Kidney epithelial cell (primary cell): ENCODE data around the gene SYNGR4. TPM values are rescaled to one million over a fixed set of nuclear protein-coding genes. Genes with fewer than 3 reads are reported as not detected.
A peak's percentile ranks its signal among the peaks of the same experiment; 100 is the strongest.

ENCODE experiments used
- DNase-seq: peaks from one replicate; pipeline ENCODE4 v3.0.0-alpha.2; 2010; ENCODE audit warnings: low read depth
- H3K27me3 ChIP-seq: 2 replicates; pipeline ENCODE4 v1.6.0; 2011; ENCODE audit warnings: low read length; ENCODE audit not compliant: control insufficient read depth, insufficient read depth
- H3K36me3 ChIP-seq: 2 replicates; pipeline ENCODE4 v1.5.1; 2011; ENCODE audit warnings: low read length; ENCODE audit not compliant: control insufficient read depth, insufficient read depth
- H3K4me3 ChIP-seq: 2 replicates; pipeline ENCODE4 v1.5.1; 2011; ENCODE audit warnings: low read depth, mild to moderate bottlenecking, control low read depth, low read length
- total RNA-seq: library from RNA; depleted of rRNA; stranded (reverse); fragments of >200 nt; gene quantifications from 2 replicates; pipeline ENCODE4 v1.2.3, GENCODE V29; 2015
- TF ChIP-seq, protein P1 (sequence below): IDR thresholded peaks from 2 replicates; pipeline ENCODE4 v1.5.1; 2011; ENCODE audit warnings: mild to moderate bottlenecking, moderate library complexity, low read length, control low read depth, inconsistent platforms; ENCODE audit not compliant: insufficient read depth, poor library complexity, severe bottlenecking

SYNGR4 gene
- total RNA-seq, 1 donor from 2014 or later: 0.25 TPM

DNA sequence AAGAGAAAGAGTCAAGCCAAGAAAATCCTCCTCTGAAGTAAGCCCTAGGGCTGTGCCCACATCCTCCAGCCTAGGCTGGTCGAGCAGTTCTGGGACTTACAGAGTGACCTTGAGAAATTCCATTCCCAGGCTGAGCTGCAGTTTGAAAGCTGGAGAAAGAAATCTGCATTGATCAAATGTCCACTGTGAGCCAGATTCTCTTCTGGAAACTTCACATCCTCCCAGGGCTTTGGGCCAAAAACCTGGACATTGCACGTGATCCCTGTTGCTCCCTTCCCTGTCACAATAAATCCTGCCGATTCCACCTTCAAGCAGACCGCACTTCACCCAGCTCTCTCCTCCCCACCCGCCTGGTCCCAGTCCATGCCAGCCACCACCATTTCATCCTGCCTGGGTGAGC, 16.1 kb upstream of the SYNGR4 start:
- H3K27me3 ChIP-seq: no peaks in the 10 kb centered on the region
- no peaks in the 10 kb centered on the region for H3K36me3 ChIP-seq
- no peak overlapping the region for H3K4me3 ChIP-seq
- DNase-seq: no peak
- TF ChIP-seq, protein P1, sequence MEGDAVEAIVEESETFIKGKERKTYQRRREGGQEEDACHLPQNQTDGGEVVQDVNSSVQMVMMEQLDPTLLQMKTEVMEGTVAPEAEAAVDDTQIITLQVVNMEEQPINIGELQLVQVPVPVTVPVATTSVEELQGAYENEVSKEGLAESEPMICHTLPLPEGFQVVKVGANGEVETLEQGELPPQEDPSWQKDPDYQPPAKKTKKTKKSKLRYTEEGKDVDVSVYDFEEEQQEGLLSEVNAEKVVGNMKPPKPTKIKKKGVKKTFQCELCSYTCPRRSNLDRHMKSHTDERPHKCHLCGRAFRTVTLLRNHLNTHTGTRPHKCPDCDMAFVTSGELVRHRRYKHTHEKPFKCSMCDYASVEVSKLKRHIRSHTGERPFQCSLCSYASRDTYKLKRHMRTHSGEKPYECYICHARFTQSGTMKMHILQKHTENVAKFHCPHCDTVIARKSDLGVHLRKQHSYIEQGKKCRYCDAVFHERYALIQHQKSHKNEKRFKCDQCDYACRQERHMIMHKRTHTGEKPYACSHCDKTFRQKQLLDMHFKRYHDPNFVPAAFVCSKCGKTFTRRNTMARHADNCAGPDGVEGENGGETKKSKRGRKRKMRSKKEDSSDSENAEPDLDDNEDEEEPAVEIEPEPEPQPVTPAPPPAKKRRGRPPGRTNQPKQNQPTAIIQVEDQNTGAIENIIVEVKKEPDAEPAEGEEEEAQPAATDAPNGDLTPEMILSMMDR: no peak

DNA sequence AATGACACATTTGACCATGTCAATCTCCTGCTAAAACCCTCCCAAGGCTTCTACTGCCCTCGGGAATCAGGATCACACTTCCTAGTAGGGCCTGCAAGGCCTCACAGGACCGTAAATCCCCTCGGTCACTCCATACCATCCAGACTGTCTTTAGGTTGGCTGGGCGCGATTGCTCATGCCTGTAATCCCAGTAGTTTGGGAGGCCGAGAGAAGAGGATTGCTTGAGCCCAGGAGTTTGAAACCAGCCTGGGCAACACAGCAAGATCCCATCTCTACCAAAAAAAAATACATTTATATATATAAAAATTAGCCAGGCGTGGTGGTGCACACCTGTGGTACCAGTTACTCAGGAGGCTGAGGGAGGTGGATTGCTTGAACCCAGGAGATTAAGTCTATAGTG, 15.4 kb upstream of the SYNGR4 start:
- H3K27me3 ChIP-seq: no peaks in the 10 kb centered on the region
- H3K4me3 ChIP-seq: no peak overlapping the region
- TF ChIP-seq, protein P1: no peak
- no peak for DNase-seq
- H3K36me3 ChIP-seq: no peaks in the 10 kb centered on the region

DNA sequence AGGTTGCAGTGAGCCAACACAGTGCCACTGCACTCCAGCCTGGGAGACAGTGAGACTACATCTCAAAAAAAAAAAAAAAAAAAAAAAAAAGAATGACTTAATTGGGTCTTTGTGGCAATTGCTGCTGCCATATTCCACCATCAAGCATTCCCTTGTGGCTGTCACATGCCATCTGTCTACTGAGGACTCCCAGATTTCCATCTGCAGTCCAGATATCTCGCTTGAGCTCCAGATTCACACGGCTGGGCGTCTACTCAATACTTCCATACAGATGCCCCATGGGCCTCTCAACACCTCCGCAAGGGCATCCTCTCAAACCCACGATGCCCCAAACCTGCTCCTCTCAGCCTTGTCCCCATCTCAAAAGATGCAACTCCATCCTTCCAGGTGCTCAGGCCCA, 13.3 kb upstream of the SYNGR4 start:
- TF ChIP-seq, protein P1: no peak
- Histone ChIP-seq H3K36me3 (no peaks in the 10 kb centered on the region), H3K4me3 (no peak overlapping the region), H3K27me3 (no peaks in the 10 kb centered on the region)
- DNase-seq: no peak

DNA sequence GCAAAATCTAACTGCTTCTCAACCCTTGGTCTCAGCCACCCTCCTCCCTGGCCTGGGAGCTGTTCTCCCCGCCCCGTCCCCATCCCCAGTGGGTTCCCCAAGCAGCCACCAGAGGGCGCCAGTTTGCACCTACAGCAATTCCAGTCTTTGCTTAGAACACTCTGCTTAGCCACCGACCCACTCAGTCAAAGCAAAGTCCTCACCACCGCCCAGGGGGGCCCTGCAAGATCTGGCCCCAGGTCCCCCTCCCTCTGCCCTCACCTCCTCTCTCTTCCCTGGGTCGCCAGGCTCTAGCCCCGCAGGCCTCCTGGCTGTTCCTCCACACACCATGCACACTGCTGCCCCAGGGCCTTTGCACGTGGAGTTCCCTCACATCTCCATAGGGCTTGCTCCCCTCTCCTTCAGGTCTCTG, 12.8 kb upstream of the SYNGR4 start:
- no peak for DNase-seq
- Histone ChIP-seq H3K27me3 (no peaks in the 10 kb centered on the region), H3K36me3 (no peaks in the 10 kb centered on the region), H3K4me3 (no peak overlapping the region)
- TF ChIP-seq, protein P1: peak; percentile 77

DNA sequence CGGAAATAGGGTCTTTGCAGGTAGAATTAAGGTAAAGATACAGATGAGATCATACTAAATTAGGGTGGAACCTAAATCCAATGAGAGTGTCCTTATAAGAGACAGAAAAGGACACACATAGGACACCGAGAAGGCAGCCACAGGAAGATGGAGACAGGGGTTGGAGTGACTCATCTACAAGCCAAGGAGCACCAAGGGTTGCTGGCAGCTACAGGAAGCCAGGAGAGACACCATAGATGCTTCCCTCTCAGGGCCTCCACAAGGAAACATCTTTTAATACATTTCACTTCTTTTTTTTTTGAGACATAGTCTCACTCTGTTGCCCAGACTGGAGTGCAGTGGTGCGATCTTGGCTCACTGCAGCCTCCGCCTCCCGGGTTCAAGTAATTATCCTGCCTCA, 10.5 kb upstream of the SYNGR4 start:
- Histone ChIP-seq H3K36me3 (no peaks in the 10 kb centered on the region), H3K27me3 (no peaks in the 10 kb centered on the region), H3K4me3 (no peak overlapping the region)
- TF ChIP-seq, protein P1: no peak
- DNase-seq: no peak

DNA sequence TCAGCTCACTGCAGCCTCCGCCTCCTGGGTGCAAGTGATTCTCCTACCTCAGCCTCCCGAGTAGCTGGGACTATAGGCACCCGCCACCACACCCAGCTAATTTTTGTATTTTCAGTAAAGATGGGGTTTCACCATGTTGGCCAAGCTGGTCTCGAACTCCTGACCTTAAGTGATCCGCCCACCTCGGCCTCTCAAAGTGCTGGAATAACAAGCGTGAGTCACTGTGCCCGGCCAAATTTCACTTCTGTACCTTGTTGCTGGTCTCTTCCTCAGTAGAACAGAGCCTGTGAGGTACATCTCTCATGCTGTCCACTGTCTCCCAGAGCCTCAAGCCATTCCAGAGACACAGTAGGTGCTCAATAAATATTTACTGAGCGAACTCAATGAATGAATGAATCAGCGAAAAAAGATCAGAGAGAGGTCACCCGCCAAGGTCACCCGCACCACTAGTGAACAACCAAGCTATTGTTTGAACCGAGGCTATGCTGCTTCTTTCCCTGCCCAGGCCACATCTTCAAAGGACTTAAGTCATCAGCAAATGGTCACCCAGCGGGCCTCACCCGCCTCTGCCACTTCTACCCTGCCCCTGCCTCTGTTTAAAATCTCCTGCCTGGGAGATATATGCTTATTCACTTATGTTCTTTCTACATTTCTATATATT, 9.7 kb upstream of the SYNGR4 start:
- H3K27me3 ChIP-seq: no peaks in the 10 kb centered on the region
- no peak for DNase-seq
- no peak overlapping the region for H3K4me3 ChIP-seq
- H3K36me3 ChIP-seq: no peaks in the 10 kb centered on the region
- TF ChIP-seq, protein P1: no peak
